GM12874 (cell line): Measurements from ENCODE around the gene PTPRM.

Source experiments
- CTCF ChIP-seq: IDR thresholded peaks from 2 replicates; pipeline ENCODE4 v1.5.1; 2011; ENCODE audit warnings: low read depth, mild to moderate bottlenecking, control low read depth, low read length, moderate library complexity; ENCODE audit not compliant: insufficient read depth

Gene PTPRM

DNA sequence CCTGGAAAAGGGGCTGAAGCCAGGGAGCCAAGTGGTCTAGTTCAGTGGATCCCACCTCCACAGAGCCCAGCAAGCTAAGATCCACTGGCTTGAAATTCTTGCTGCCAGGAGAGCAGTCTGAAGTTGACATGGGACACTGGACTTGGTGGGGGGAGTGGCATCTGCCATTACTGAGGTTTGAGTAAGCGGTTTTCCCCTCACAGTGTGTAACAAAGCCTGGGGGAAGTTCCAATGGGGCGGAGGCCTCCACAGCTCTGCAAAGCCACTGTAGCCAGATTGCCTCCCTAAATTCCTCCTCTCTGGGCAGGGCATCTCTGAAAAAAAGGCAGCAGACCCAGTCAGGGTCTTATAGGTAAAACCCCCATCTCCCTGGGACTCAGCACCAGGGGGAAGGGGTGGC, 144.4 kb downstream of the PTPRM start:
- no peak for TF ChIP-seq CTCF

DNA sequence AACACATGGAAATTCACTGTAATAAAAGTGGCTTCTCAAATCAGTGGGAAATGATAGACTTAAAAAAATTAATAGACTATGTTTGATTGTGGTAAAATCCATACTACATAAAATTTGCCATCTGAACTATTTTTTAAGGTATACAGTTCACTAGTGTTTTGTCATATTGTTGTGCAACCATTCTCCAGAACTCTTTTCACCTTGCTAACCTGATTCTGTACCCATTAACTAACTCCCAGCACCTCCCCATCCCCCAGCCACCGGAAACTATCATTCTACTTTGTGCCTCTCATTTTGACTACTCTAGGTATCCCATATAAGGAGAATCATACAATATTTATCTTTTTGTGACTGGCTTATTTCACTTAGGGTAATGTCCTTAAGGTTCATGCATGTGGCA, 153.3 kb downstream of the PTPRM start:
- TF ChIP-seq CTCF: no peak

DNA sequence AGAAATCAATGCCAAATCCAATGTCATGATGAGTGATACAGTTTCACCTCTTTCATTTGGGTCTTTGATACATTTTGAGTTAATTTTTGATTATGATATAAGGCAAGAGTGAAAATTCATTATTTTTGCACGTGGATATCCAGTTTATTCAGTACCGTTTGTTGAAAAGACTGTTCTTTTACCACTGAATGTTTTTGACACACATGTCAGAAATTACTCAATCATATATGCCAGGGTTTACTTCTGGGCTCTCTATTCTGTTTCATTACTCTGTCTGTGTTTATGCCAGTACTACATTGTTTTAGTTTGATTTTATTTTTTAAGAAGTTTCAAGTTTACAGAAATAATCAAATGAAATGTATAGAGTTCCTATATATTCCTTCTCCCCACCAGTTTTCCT, 154.4 kb downstream of the PTPRM start:
- no peak for TF ChIP-seq CTCF

GRCh38 chr18:7722955-7723354, 155.8 kb downstream of the PTPRM start:
- TF ChIP-seq CTCF: no peak

- no peak for TF ChIP-seq CTCF
These were observed 156.4 kb downstream of the PTPRM start for GRCh38 chr18:7723558-7723957.

DNA sequence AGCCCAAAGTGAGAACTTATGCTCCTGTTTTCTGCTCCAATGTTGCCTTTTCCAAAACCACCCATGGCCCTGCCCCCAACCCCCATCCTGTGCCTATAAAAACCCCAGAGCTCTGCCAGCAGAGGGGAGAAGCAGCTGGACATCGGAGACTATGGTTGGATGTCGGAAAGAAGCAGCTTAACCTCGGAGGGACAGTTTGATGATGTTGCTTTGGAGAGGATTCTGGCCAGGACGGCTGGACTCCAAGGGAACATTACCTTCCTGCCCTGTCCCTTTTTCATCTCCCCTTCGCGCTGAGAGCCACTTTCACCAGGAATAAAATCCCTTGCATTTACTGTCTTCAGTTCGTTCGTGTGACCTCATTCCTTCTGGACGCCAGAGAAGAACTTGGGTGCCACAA, 158.4 kb downstream of the PTPRM start:
- TF ChIP-seq CTCF: no peak

DNA sequence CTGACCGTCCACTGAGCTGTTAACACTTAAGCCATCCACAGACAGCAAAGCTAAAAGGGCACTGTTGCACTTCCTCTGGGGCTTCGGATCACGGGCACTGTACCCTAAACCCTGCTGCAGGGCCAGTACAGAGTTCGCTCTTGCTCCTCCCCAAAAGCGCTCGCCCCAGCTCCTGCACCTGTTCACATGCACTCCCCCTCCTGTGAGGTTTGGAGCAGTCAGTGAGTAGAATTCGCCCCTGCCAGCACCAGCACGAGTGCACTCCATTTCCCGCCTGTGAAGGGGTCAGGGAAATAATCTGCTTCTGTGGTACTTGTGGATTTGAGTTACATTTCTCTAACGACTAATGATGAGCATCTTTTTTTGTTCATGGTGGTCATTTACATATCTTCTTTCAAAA, 158.8 kb downstream of the PTPRM start:
- TF ChIP-seq CTCF: no peak

DNA sequence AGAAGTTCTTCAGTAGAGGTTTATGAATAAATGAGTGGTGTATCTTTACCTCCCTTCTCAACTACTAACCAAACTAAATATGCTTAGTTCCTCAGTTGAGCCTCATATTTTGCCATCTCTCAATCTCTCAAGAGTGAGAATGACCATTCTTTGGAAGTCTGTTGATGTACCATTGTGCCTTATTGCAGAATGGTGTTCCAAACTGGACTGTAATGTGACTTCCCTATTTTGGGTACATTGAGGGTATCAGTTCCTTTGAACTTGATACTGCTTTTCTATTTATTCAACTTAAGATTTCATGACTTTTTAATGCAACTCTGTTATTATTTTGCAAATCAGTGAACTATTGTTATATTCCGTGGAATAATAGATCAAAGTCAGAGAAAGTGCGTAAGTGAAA, 159.4 kb downstream of the PTPRM start:
- no peak for TF ChIP-seq CTCF
